Measurements from ENCODE around the gene GNG7.

DNA sequence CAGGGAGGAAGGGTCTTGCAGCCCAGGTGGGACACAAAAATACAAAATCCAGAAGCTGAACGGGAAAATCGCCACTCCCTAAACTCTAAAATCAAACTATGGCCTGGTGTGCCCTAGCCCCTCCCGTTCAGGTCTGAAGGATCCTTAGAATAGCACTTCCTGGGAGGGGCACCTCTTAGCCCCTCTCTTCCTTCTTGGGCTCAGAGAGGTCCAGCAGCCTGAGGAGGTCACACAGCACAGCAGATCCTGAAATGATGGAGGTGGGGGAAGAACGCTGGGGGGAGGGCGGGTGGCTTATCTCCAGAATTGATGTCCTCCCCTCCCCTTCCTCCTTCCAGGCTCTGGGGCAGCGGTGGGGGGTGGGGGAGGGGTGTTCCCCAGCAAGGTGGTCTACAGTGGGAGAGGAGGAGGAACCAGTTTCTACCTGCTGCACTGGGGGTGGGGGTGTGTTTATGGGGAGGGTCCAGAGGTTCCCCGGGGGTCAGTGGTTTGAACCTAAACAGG lies 16.8 kb upstream of the GNG7 start:
- TF ChIP-seq CTCF (IDR thresholded peaks at IDR 0.05), result no peak
- TF ChIP-seq POLR2A (IDR thresholded peaks at IDR 0.05), result no peak

Data from right lobe of liver (tissue), 4 donors.